Testis (tissue), 3 donors: ENCODE data around the gene C17orf67. TPM values are rescaled to one million over a fixed set of nuclear protein-coding genes. Genes with fewer than 3 reads are reported as not detected.

ENCODE experiments used
- DNase-seq: peaks from one replicate; pipeline ENCODE4 v3.0.0-alpha.2; 2019
- H3K27ac ChIP-seq, 2 donors: fragments of 200-600 bp; sonication (generic); one replicate each; pipeline ENCODE4 v1.5.1; 2019
- H3K27me3 ChIP-seq: fragments of 200-600 bp; sonication (generic); one replicate; pipeline ENCODE4 v1.5.1; 2019
- H3K36me3 ChIP-seq: fragments of 200-600 bp; sonication (generic); one replicate; pipeline ENCODE4 v1.5.1; 2017; ENCODE audit warnings: low read depth; ENCODE audit errors: missing control alignments
- H3K4me1 ChIP-seq: fragments of 200-600 bp; sonication (generic); one replicate; pipeline ENCODE4 v1.5.1; 2019
- H3K4me3 ChIP-seq, 2 donors: fragments of 200-600 bp; sonication (generic); one replicate each; pipeline ENCODE4 v1.5.1; 2017 to 2019
- H3K9me3 ChIP-seq: fragments of 200-600 bp; sonication (generic); one replicate; pipeline ENCODE4 v1.5.1; 2017
- POLR2A ChIP-seq: fragments of 450-650 bp; IDR thresholded peaks from one replicate; pipeline ENCODE4 v1.6.1; 2017; ENCODE audit warnings: antibody characterized with exemption, mild to moderate bottlenecking, moderate library complexity
- WGBS, 2 donors: methylation state at CpG; one replicate each; pipeline ENCODE4 v1.1.5; 2018; 5-methylcytosine and 5-hydroxymethylcytosine counted together
- intact Hi-C: fragments of 100-400 bp; cut with DNase I; formaldehyde crosslinking; loops from one replicate; pipeline ENCODE4 v1.15.1; 2023; ENCODE audit warnings: low total_unique reads
- polyA plus RNA-seq: library from polyadenylated mRNA; stranded (reverse); fragments of 350-450 nt; fragmentation: Illumina TruSeq; extraction: RNeasy Lipid Tissue Mini Kit (QIAGEN cat#74804); gene quantifications from one replicate; pipeline ENCODE4 v1.2.3, GENCODE V29; 2014; ENCODE audit warnings: low read depth, low replicate concordance; ENCODE audit not compliant: insufficient read depth
- small RNA-seq, 2 donors: library from RNA; depleted of rRNA; stranded (forward); fragments of <200 nt; gene quantifications; one replicate each; pipeline ENCODE3, GENCODE V24; 2016
- total RNA-seq, 2 donors: library from RNA; depleted of rRNA; stranded (reverse); fragments of >200 nt; gene quantifications; one replicate each; pipeline ENCODE4 v1.2.3, GENCODE V29; 2016
- TF ChIP-seq, protein P1 (sequence below), 3 experiments: fragments of 450-650 bp in 2 of 3; fragments of 200-600 bp in 1 of 3; sonication (generic) in 1 of 3; IDR thresholded peaks; one replicate each; pipeline ENCODE4 v1.5.1; 2016 to 2019; ENCODE audit warnings: antibody characterized with exemption in 3 of 3, mild to moderate bottlenecking in 2 of 3, moderate library complexity in 1 of 3

The C17orf67 gene
- total and polyA plus RNA-seq, 3 donors from 2014 or later, result 2.9 to 5.3 (median 3.7) TPM

DNA sequence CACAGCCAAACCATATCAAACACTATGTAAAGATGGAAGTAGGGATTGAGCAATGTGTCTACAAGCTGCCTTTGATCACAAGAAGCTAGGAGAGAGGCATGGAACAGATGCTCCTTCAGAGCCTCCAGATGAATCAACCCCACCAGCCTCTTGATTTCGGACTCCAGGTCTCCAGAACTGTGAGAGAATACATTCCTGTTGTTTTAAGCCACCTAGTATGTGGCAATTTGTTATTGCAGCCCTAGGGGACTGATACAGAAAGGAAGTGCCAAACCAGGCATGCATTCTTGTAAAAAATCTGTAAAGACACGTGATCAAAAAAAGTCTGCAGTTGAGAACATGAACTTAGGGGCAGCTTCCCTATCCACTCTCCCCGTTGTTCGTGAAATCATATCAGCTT is 91.1 kb downstream of the C17orf67 start:
- H3K9me3 ChIP-seq, result no peaks in the 10 kb centered on the region

More for the DNA sequence above, 91.1 kb downstream of the C17orf67 start:
- no peaks in the 10 kb centered on the region for H3K36me3 ChIP-seq
- TF ChIP-seq, protein P1, sequence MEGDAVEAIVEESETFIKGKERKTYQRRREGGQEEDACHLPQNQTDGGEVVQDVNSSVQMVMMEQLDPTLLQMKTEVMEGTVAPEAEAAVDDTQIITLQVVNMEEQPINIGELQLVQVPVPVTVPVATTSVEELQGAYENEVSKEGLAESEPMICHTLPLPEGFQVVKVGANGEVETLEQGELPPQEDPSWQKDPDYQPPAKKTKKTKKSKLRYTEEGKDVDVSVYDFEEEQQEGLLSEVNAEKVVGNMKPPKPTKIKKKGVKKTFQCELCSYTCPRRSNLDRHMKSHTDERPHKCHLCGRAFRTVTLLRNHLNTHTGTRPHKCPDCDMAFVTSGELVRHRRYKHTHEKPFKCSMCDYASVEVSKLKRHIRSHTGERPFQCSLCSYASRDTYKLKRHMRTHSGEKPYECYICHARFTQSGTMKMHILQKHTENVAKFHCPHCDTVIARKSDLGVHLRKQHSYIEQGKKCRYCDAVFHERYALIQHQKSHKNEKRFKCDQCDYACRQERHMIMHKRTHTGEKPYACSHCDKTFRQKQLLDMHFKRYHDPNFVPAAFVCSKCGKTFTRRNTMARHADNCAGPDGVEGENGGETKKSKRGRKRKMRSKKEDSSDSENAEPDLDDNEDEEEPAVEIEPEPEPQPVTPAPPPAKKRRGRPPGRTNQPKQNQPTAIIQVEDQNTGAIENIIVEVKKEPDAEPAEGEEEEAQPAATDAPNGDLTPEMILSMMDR (IDR thresholded peaks at IDR 0.05), result no peak
- TF ChIP-seq POLR2A, result no peak
- WGBS, 2 donors, result 87 to 89% methylated on average over 4 of the region's 4 CpGs
- H3K27ac ChIP-seq, result no peak overlapping the region
- intact Hi-C loops, result no loop called here
- H3K27me3 ChIP-seq, result no peaks in the 10 kb centered on the region
- no peaks in the 10 kb centered on the region for H3K4me1 ChIP-seq
- H3K4me3 ChIP-seq, result no peak overlapping the region
- DNase-seq, result no peak

Small RNAs within 50 kb of the gene (small RNA-seq; reads per million reads assigned to genes)
- 0 reads per million in 2 donors for gene RNU6-1158P

Other genes with a start within 250 kb of the C17orf67 start
- 1 to 10 TPM; 5.2 to 6.1 TPM for gene NOG, start 240.2 kb downstream of the C17orf67 start, total RNA-seq
- 0.92 TPM for gene NOG, start 240.2 kb downstream of the C17orf67 start, polyA plus RNA-seq
- gene DGKE, start 231 bp upstream of the C17orf67 start, total RNA-seq, result 10 to 100 TPM; 26.3 to 27.7 TPM
- 13.3 TPM for gene DGKE, start 231 bp upstream of the C17orf67 start, polyA plus RNA-seq
- gene TRIM25, start 80.1 kb upstream of the C17orf67 start, total RNA-seq, result 10 to 100 TPM; 66.4 to 76.3 TPM
- gene TRIM25, start 80.1 kb upstream of the C17orf67 start, polyA plus RNA-seq, result 38.9 TPM
- 10 to 100 TPM; 48.4 to 87.6 TPM for gene COIL, start 127.1 kb upstream of the C17orf67 start, total RNA-seq
- 214 TPM for gene COIL, start 127.1 kb upstream of the C17orf67 start, polyA plus RNA-seq
- 10 to 100 TPM; 30.7 to 35.2 TPM for gene SCPEP1, start 144.2 kb upstream of the C17orf67 start, total RNA-seq
- gene SCPEP1, start 144.2 kb upstream of the C17orf67 start, polyA plus RNA-seq, result 55.7 TPM